H1 (cell line): ENCODE measurements around the gene SLC15A1. TPM values are rescaled to one million over a fixed set of nuclear protein-coding genes. Genes with fewer than 3 reads are reported as not detected.

ENCODE experiments used
- CTCF ChIA-PET: fragments of 300-600 bp; sonication (Branson Sonifier 250); formaldehyde crosslinking; loops from one replicate; lab custom pipeline; 2021; ENCODE audit not compliant: partially characterized antibody; lab: Charles Lee
- POLR2A ChIA-PET: fragments of 300-600 bp; sonication (Branson Sonifier 250); formaldehyde crosslinking; loops from one replicate; lab custom pipeline; 2021; ENCODE audit warnings: inconsistent platforms; ENCODE audit not compliant: partially characterized antibody; lab: Charles Lee
- DNase-seq, 2 experiments: peaks; one replicate each; pipeline versions ENCODE4 v3.0.0 to v3.0.0-alpha.2; 2010 to 2022; ENCODE audit warnings: low spot score in 2 of 2, low read depth in 1 of 2, mixed read lengths in 1 of 2
- FAIRE-seq: peaks from 2 replicates; lab custom pipeline; 2011; peaks lifted over from hg19 to GRCh38; lab: Jason Lieb, UNC
- H2AFZ ChIP-seq: 2 replicates; pipeline ENCODE4 v1.8.1; 2012; ENCODE audit warnings: low read length, inconsistent platforms
- H2AK5ac ChIP-seq: 2 replicates; pipeline ENCODE4 v1.6.1; 2013; ENCODE audit warnings: low read depth, low read length
- H2BK120ac ChIP-seq: replicated peaks from 2 replicates; pipeline ENCODE3; 2013; ENCODE audit warnings: low read depth, low read length, inconsistent platforms
- H2BK12ac ChIP-seq: 2 replicates; pipeline ENCODE4 v1.6.1; 2013; ENCODE audit warnings: low read depth, low read length
- H2BK15ac ChIP-seq: 2 replicates; pipeline ENCODE4 v1.6.1; 2013; ENCODE audit warnings: low read length
- H2BK20ac ChIP-seq: 2 replicates; pipeline ENCODE4 v1.6.1; 2013; ENCODE audit warnings: low read length
- H2BK5ac ChIP-seq: 2 replicates; pipeline ENCODE4 v1.6.1; 2013; ENCODE audit warnings: low read depth, low read length
- H3K14ac ChIP-seq: 2 replicates; pipeline ENCODE4 v1.6.1; 2013; ENCODE audit warnings: inconsistent platforms; ENCODE audit not compliant: insufficient read length
- H3K18ac ChIP-seq: 2 replicates; pipeline ENCODE4 v1.6.1; 2013; ENCODE audit warnings: low read length; ENCODE audit errors: extremely low read depth
- H3K23ac ChIP-seq: 2 replicates; pipeline ENCODE4 v1.6.1; 2013; ENCODE audit warnings: inconsistent platforms; ENCODE audit not compliant: insufficient read length
- H3K23me2 ChIP-seq: 2 replicates; pipeline ENCODE4 v1.6.1; 2013; ENCODE audit warnings: low read depth, low read length
- H3K27ac ChIP-seq: 2 replicates; pipeline ENCODE4 v1.6.1; 2011; ENCODE audit warnings: low read depth, low read length, inconsistent platforms
- H3K27me3 ChIP-seq, 4 experiments: replicated peaks in 1 of 4; 1 replicate in 1 of 4; 2 replicates in 3 of 4; pipeline versions ENCODE4 v1.6.1 to v1.8.1; 2011 to 2013; ENCODE audit warnings: low read length in 3 of 4, mild to moderate bottlenecking in 3 of 4, inconsistent platforms in 2 of 4, mixed read lengths in 2 of 4, moderate library complexity in 1 of 4; ENCODE audit not compliant: control insufficient read depth in 3 of 4, insufficient read depth in 3 of 4; ENCODE audit errors: extremely low read depth in 1 of 4
- H3K36me3 ChIP-seq, 4 experiments: 2 replicates each; pipeline versions ENCODE4 v1.6.1 to v1.8.1; 2011 to 2013; ENCODE audit warnings: mild to moderate bottlenecking in 4 of 4, low read length in 3 of 4, moderate library complexity in 2 of 4, control low read depth in 1 of 4, inconsistent platforms in 1 of 4; ENCODE audit not compliant: insufficient read depth in 4 of 4, control insufficient read depth in 2 of 4
- H3K4ac ChIP-seq: replicated peaks from 2 replicates; pipeline ENCODE3; 2013; ENCODE audit warnings: low read length, low read depth, mixed read lengths, inconsistent platforms; ENCODE audit not compliant: insufficient read length
- H3K4me1 ChIP-seq, 4 experiments: replicated peaks in 1 of 4; 1 replicate in 1 of 4; 2 replicates in 3 of 4; pipeline versions ENCODE4 v1.6.1 to v1.8.1; 2011 to 2013; ENCODE audit warnings: low read length in 3 of 4, inconsistent platforms in 2 of 4, mixed read lengths in 1 of 4; ENCODE audit not compliant: insufficient read depth in 4 of 4, control insufficient read depth in 3 of 4
- H3K4me2 ChIP-seq, 2 experiments: 2 replicates each; pipeline versions ENCODE4 v1.6.1 to v1.8.1; 2011 to 2013; ENCODE audit warnings: low read depth in 2 of 2, low read length in 2 of 2, control low read depth in 1 of 2, inconsistent platforms in 1 of 2, mild to moderate bottlenecking in 1 of 2; ENCODE audit not compliant: insufficient read depth in 1 of 2
- H3K4me3 ChIP-seq, 4 experiments: fragments of 200-600, 300-600 bp in 1 of 4; sonication (generic), shearing (Covaris generic), sonication (Bioruptor Twin) in 1 of 4; 2 replicates each; pipeline versions ENCODE4 v1.5.1 to v1.8.1; 2011 to 2016; ENCODE audit warnings: low read length in 4 of 4, low read depth in 3 of 4, control low read depth in 2 of 4, inconsistent platforms in 2 of 4, mild to moderate bottlenecking in 2 of 4, mixed read lengths in 1 of 4, moderate library complexity in 1 of 4; ENCODE audit not compliant: insufficient read depth in 2 of 4; ENCODE audit errors: extremely low read depth in 1 of 4
- H3K56ac ChIP-seq: replicated peaks from 2 replicates; pipeline ENCODE3; 2013; ENCODE audit warnings: low read depth, mild to moderate bottlenecking, mixed read lengths, low read length, inconsistent platforms; ENCODE audit not compliant: insufficient read length
- H3K79me1 ChIP-seq: 2 replicates; pipeline ENCODE4 v1.6.1; 2013; ENCODE audit warnings: low read depth, low read length, control low read depth
- H3K79me2 ChIP-seq, 2 experiments: 2 replicates each; pipeline versions ENCODE4 v1.6.1 to v1.8.1; 2012 to 2013; ENCODE audit warnings: low read length in 2 of 2, mild to moderate bottlenecking in 2 of 2, inconsistent platforms in 1 of 2; ENCODE audit not compliant: insufficient read depth in 2 of 2, control insufficient read depth in 1 of 2
- H3K9ac ChIP-seq, 4 experiments: replicated peaks in 1 of 4; 1 replicate in 1 of 4; 2 replicates in 3 of 4; pipeline versions ENCODE4 v1.6.1 to v1.8.1; 2011 to 2013; ENCODE audit warnings: low read depth in 3 of 4, low read length in 3 of 4, control low read depth in 2 of 4, mild to moderate bottlenecking in 2 of 4, moderate library complexity in 2 of 4, inconsistent platforms in 1 of 4; ENCODE audit errors: extremely low read depth in 1 of 4
- H3K9me3 ChIP-seq, 2 experiments: 2 replicates each; pipeline versions ENCODE4 v1.6.1 to v1.8.1; 2012 to 2013; ENCODE audit warnings: mild to moderate bottlenecking in 2 of 2, moderate library complexity in 2 of 2, control low read depth in 1 of 2, inconsistent platforms in 1 of 2, low read depth in 1 of 2, low read length in 1 of 2, mixed read lengths in 1 of 2; ENCODE audit not compliant: insufficient read depth in 2 of 2
- H4K20me1 ChIP-seq, 2 experiments: replicated peaks in 1 of 2; 2 replicates each; pipeline versions ENCODE3 to v1.8.1; 2011 to 2013; ENCODE audit warnings: inconsistent platforms in 2 of 2, low read length in 2 of 2, mild to moderate bottlenecking in 1 of 2; ENCODE audit not compliant: insufficient read depth in 2 of 2, control insufficient read depth in 1 of 2
- H4K5ac ChIP-seq: 2 replicates; pipeline ENCODE4 v1.6.1; 2013; ENCODE audit warnings: low read length, low read depth, mixed read lengths, inconsistent platforms; ENCODE audit not compliant: insufficient read length
- H4K8ac ChIP-seq: 2 replicates; pipeline ENCODE4 v1.8.0; 2013; ENCODE audit warnings: mild to moderate bottlenecking, moderate library complexity, low read length, inconsistent platforms; ENCODE audit not compliant: insufficient read depth; ENCODE audit errors: extremely low read depth
- H4K91ac ChIP-seq: replicated peaks from 2 replicates; pipeline ENCODE3; 2013; ENCODE audit warnings: low read length, mixed read lengths, inconsistent platforms; ENCODE audit not compliant: insufficient read length
- CREB1 ChIP-seq: IDR thresholded peaks from 2 replicates; pipeline ENCODE4 v1.6.1; 2012; ENCODE audit warnings: inconsistent platforms
- CTBP2 ChIP-seq: IDR thresholded peaks from 2 replicates; pipeline ENCODE4 v1.7.0; 2011; ENCODE audit warnings: borderline replicate concordance, mild to moderate bottlenecking, moderate library complexity, mixed read lengths, low read length; ENCODE audit not compliant: insufficient read depth, insufficient read length
- FOSL1 ChIP-seq: IDR thresholded peaks from 2 replicates; pipeline ENCODE4 v1.6.1; 2011; ENCODE audit warnings: mild to moderate bottlenecking, low read depth, low read length, moderate library complexity; ENCODE audit not compliant: insufficient read depth
- HDAC2 ChIP-seq, 2 experiments: fragments of 300-600 bp in 1 of 2; sonication (generic) in 1 of 2; IDR thresholded peaks; 2 replicates each; pipeline ENCODE4 v1.6.1; 2011 to 2012; ENCODE audit warnings: low read depth in 2 of 2, low read length in 2 of 2, mild to moderate bottlenecking in 2 of 2, moderate library complexity in 2 of 2, borderline replicate concordance in 1 of 2, inconsistent platforms in 1 of 2
- JUN ChIP-seq: IDR thresholded peaks from 2 replicates; pipeline ENCODE4 v1.6.1; 2011; ENCODE audit warnings: low read depth, mild to moderate bottlenecking, improper control_type of control experiment, low read length
- JUND ChIP-seq: IDR thresholded peaks from 2 replicates; pipeline ENCODE4 v1.6.1; 2011; ENCODE audit warnings: mild to moderate bottlenecking, improper control_type of control experiment, low read length
- POLR2A ChIP-seq, 2 experiments: IDR thresholded peaks; 1 replicate in 1 of 2; 2 replicates in 1 of 2; pipeline ENCODE4 v1.6.1; 2011; ENCODE audit warnings: low read depth in 2 of 2, low read length in 2 of 2, mild to moderate bottlenecking in 2 of 2; ENCODE audit errors: control extremely low read depth in 1 of 2
- SAP30 ChIP-seq: fragments of 300-600 bp; sonication (generic); IDR thresholded peaks from 2 replicates; pipeline ENCODE4 v1.7.1; 2012; ENCODE audit warnings: low read length, moderate library complexity, mild to moderate bottlenecking, inconsistent platforms; ENCODE audit not compliant: insufficient read depth, insufficient replicate concordance
- SIX5 ChIP-seq: IDR thresholded peaks from 2 replicates; pipeline ENCODE4 v1.6.1; 2011; ENCODE audit warnings: mild to moderate bottlenecking, low read depth, low read length
- SRF ChIP-seq: IDR thresholded peaks from 2 replicates; pipeline ENCODE4 v1.6.1; 2011; ENCODE audit warnings: mild to moderate bottlenecking, low read depth, low read length, moderate library complexity
- SUZ12 ChIP-seq: fragments of 200-600 bp; sonication (generic); IDR thresholded peaks from 2 replicates; pipeline ENCODE4 v1.6.1; 2012; ENCODE audit warnings: mild to moderate bottlenecking, inconsistent platforms, low read length, moderate library complexity, mixed read lengths
- ZNF274 ChIP-seq: IDR thresholded peaks from 2 replicates; pipeline ENCODE4 v1.7.0; 2012; ENCODE audit warnings: low read length, borderline replicate concordance; ENCODE audit errors: extremely low read depth
- WGBS, 2 experiments: shearing (Covaris generic) in 1 of 2; methylation state at CpG; one replicate each; pipeline versions ENCODE4 v1.1.6 to v1.1.7; 2013 to 2015; ENCODE audit warnings: low lambda C conversion rate in 2 of 2, mixed read lengths in 2 of 2, inconsistent platforms in 1 of 2, low coverage in 1 of 2, missing lambda C conversion rate in 1 of 2; ENCODE audit not compliant: insufficient replicate concordance in 2 of 2, insufficient coverage in 1 of 2, insufficient read length in 1 of 2; ENCODE audit errors: extremely low coverage in 1 of 2, missing lambda C conversion rate in 1 of 2; 5-methylcytosine and 5-hydroxymethylcytosine counted together
- polyA plus RNA-seq, 7 experiments: library from polyadenylated mRNA; depleted of rRNA in 3 of 7; stranded (reverse) in 5 of 7; unstranded in 2 of 7; fragments of >200 nt in 5 of 7; fragments of 200-250 nt in 2 of 7; gene quantifications; 1 replicate in 5 of 7; 2 replicates in 1 of 7; 4 replicates in 1 of 7; pipeline versions ENCODE4 v1.2.1 to v1.2.3, GENCODE V29; 2011 to 2013; ENCODE audit warnings: missing spikeins in 2 of 7, mixed read lengths in 2 of 7
- total RNA-seq: library from RNA; stranded (reverse); fragmentation: NEBNext Ultra II Directional; extraction: Animal tissue kit (Norgen Biotek cat#: 25700); gene quantifications from 2 replicates; pipeline ENCODE4 v1.2.1, GENCODE V29; 2021
- TF ChIP-seq, protein P1 (sequence below): IDR thresholded peaks from 2 replicates; pipeline ENCODE4 v1.6.1; 2012; ENCODE audit warnings: inconsistent platforms
- TF ChIP-seq, protein P2 (sequence below): IDR thresholded peaks from 2 replicates; pipeline ENCODE4 v1.6.1; 2012; ENCODE audit warnings: inconsistent platforms

Gene SLC15A1
- total and polyA plus RNA-seq, 2 of the 8 experiments (the other 6 are each of a cell fraction or from before 2014, with no cell fraction given) = 1.3 to 2.4 TPM

DNA sequence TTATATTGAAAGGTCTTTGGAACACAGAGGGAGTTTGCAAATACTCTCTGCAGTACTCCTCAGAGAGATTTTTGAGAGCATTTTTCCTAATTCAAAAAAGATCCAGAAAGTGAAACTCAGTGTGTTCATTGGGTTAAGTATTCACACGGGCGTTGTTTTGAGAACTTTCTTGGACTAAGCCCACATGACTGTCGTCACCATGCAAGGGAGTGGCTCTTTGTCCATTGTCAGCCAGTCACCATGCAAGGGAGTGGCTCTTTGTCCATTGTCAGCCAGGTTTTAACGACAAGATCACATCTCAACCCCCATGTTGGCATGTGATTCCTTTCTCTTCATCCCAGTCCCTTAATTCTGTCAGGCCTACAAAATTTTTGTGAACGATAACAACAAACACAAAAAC lies 94.3 kb downstream of the SLC15A1 start:
- DNase-seq = no peak
- TF ChIP-seq POLR2A (IDR thresholded peaks at IDR 0.05; ENCODE audit: control extremely low read depth in 1 of 2, low read depth in 2 of 2, low read length in 2 of 2) = no peak
- no peak for TF ChIP-seq JUN
- no peak for TF ChIP-seq FOSL1
- no peak for TF ChIP-seq SIX5
- TF ChIP-seq HDAC2 (IDR thresholded peaks at IDR 0.05; ENCODE audit: borderline replicate concordance in 1 of 2, low read depth in 2 of 2, low read length in 2 of 2) = no peak
- TF ChIP-seq JUND = no peak
- no peak for TF ChIP-seq ZNF274
- no peak for TF ChIP-seq CTBP2
- TF ChIP-seq SRF = no peak
- TF ChIP-seq, protein P1, sequence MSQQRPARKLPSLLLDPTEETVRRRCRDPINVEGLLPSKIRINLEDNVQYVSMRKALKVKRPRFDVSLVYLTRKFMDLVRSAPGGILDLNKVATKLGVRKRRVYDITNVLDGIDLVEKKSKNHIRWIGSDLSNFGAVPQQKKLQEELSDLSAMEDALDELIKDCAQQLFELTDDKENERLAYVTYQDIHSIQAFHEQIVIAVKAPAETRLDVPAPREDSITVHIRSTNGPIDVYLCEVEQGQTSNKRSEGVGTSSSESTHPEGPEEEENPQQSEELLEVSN = no peak
- no peak for TF ChIP-seq SUZ12
- no peak for TF ChIP-seq CREB1
- TF ChIP-seq, protein P2, sequence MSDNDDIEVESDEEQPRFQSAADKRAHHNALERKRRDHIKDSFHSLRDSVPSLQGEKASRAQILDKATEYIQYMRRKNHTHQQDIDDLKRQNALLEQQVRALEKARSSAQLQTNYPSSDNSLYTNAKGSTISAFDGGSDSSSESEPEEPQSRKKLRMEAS = no peak
- no peak for TF ChIP-seq SAP30
- Histone ChIP-seq H2BK15ac (no peak overlapping the region), H3K4me3 (no peak overlapping the region), H3K27ac (no peak overlapping the region; the same call in 1 of the 2 replicates), H2BK12ac (no peak overlapping the region), H4K8ac (no peak overlapping the region), H3K79me1 (no peaks in the 10 kb centered on the region), H3K4ac (no peak overlapping the region), H3K9ac (no peak overlapping the region), H2BK120ac (no peak overlapping the region), H2BK20ac (no peak overlapping the region), H4K20me1 (no peaks in the 10 kb centered on the region), H2AFZ (no peak overlapping the region), H3K56ac (no peak overlapping the region), H3K36me3 (no peaks in the 10 kb centered on the region), H3K14ac (no peak overlapping the region), H3K4me2 (no peak overlapping the region), H3K9me3 (peaks cover 3 to 5% of the 10 kb centered on the region in 2 experiments; a peak in 2 of 4 replicates), H4K5ac (no peak overlapping the region), H3K27me3 (no peaks in the 10 kb centered on the region), H3K23me2 (no peaks in the 10 kb centered on the region; the same call in 1 of the 2 replicates), H3K23ac (no peak overlapping the region), H2AK5ac (no peak overlapping the region), H3K18ac (no peak overlapping the region), H3K4me1 (no peaks in the 10 kb centered on the region), H4K91ac (no peak overlapping the region), H2BK5ac (no peak overlapping the region), H3K79me2 (no peaks in the 10 kb centered on the region)
- POLR2A ChIA-PET = no interaction called here
- WGBS, 2 experiments = 95% methylated on average over 5 of the region's 5 CpGs; no CpG with 5 or more reads in 1 of the 2 experiments
- CTCF ChIA-PET = interaction anchor here (1.2 kb wide), 1 partner anchor 15 kb away, joined by 3 read pairs; no protein-coding TSS in a partner anchor
- no peak for FAIRE-seq
